WTC11 (cell line): ENCODE results near the gene DSTN.

Source experiments
- CTCF ChIP-seq: fragments of 200-600 bp; IDR thresholded peaks from 2 replicates; pipeline ENCODE4 v1.8.0; 2022; ENCODE audit warnings: antibody characterized with exemption
- TEAD4 ChIP-seq: sonication (generic); formaldehyde crosslinking; IDR thresholded peaks from 2 replicates; pipeline ENCODE4 v1.8.0; 2022; ENCODE audit warnings: mild to moderate bottlenecking, missing genetic modification reagents
- TF ChIP-seq, protein P1 (sequence below): sonication (generic); formaldehyde crosslinking; IDR thresholded peaks from 2 replicates; pipeline ENCODE4 v1.8.0; 2022; ENCODE audit warnings: mild to moderate bottlenecking, missing genetic modification reagents

DNA sequence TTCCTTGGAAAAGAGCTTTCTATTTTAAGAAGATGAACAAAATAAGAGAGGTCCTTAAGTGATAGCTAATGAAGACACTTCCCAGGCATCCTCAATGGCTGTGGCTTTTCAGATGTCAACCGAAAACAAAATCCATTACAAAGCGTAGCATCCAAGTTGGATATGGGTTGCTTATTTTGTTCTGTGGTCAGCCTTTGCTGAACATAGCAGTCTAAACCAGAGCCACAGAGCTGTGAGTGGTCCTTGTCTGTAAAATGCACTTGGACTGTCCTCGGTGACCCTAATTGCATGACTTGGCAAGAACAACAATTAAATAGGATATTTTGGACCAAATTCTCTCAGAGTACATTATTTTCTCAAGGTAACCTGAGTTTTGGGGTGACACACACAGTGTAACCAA lies 28.3 kb upstream of the DSTN start:
- TF ChIP-seq CTCF (no peak), TEAD4 (CRISPR knock-in tag) (no peak)
- TF ChIP-seq, protein P1, sequence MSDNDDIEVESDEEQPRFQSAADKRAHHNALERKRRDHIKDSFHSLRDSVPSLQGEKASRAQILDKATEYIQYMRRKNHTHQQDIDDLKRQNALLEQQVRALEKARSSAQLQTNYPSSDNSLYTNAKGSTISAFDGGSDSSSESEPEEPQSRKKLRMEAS, result no peak
